ENCODE data around the gene DHRS3. TPM values are rescaled to one million over a fixed set of nuclear protein-coding genes. Genes with fewer than 3 reads are reported as not detected.
A peak's percentile ranks its signal among the peaks of the same experiment; 100 is the strongest.

DHRS3 gene
- total and polyA plus RNA-seq, 2 donors (not counting 1 experiment from before 2014, with no cell fraction given): 8.4 to 36.8 TPM

- Histone ChIP-seq H3K27me3 (ENCODE audit: control insufficient read depth, insufficient read depth, low read length) (no peaks in the 10 kb centered on the region), H3K36me3 (ENCODE audit: control insufficient read depth, insufficient read depth, low read length) (no peaks in the 10 kb centered on the region), H3K4me1 (ENCODE audit: control insufficient read depth, extremely low read depth, insufficient read depth, low read length) (peaks cover 17% of the 10 kb centered on the region), H3K27ac (ENCODE audit: insufficient read depth, low read length) (no peak overlapping the region), H3K79me2 (ENCODE audit: control insufficient read depth, insufficient read depth, low read length) (no peaks in the 10 kb centered on the region), H3K4me3 (replicated peaks in 1 of 4; ENCODE audit: control extremely low read depth in 1 of 4, insufficient read depth in 1 of 4, low read depth in 3 of 4, low read length in 4 of 4) (no peak overlapping the region), H3K9me3 (ENCODE audit: control insufficient read depth, insufficient read depth, low read depth, low read length) (no peaks in the 10 kb centered on the region), H2AFZ (ENCODE audit: low read length) (no peak overlapping the region), H4K20me1 (ENCODE audit: control insufficient read depth, extremely low read depth, insufficient read depth, low read length) (no peaks in the 10 kb centered on the region), H3K9ac (ENCODE audit: insufficient read depth, low read length) (no peak overlapping the region), H3K4me2 (ENCODE audit: extremely low read depth, insufficient read depth, low read length) (no peak overlapping the region)
- TF ChIP-seq EZH2 (IDR thresholded peaks at IDR 0.05; ENCODE audit: low read length, missing control alignments) (no peak), CTCF (conservative IDR thresholded peaks at IDR 0.05 in 1 of 2, IDR thresholded peaks at IDR 0.05 in 1 of 2; ENCODE audit: low read depth in 1 of 2, low read length in 2 of 2) (no peak)
- DNase-seq (ENCODE audit: low read depth in 2 of 2): peak in 1 of 2 donors; percentile 60
These were observed 26.6 kb downstream of the DHRS3 start for GRCh38 chr1:12591267-12591938.

- Histone ChIP-seq H3K27ac (ENCODE audit: insufficient read depth, low read length) (no peak overlapping the region), H3K4me2 (ENCODE audit: extremely low read depth, insufficient read depth, low read length) (no peak overlapping the region), H3K9ac (ENCODE audit: insufficient read depth, low read length) (no peak overlapping the region), H3K36me3 (ENCODE audit: control insufficient read depth, insufficient read depth, low read length) (no peaks in the 10 kb centered on the region), H3K9me3 (ENCODE audit: control insufficient read depth, insufficient read depth, low read depth, low read length) (no peaks in the 10 kb centered on the region), H2AFZ (ENCODE audit: low read length) (no peak overlapping the region), H3K27me3 (ENCODE audit: control insufficient read depth, insufficient read depth, low read length) (no peaks in the 10 kb centered on the region), H4K20me1 (ENCODE audit: control insufficient read depth, extremely low read depth, insufficient read depth, low read length) (no peaks in the 10 kb centered on the region), H3K4me3 (replicated peaks in 1 of 4; ENCODE audit: control extremely low read depth in 1 of 4, insufficient read depth in 1 of 4, low read depth in 3 of 4, low read length in 4 of 4) (no peak overlapping the region), H3K4me1 (ENCODE audit: control insufficient read depth, extremely low read depth, insufficient read depth, low read length) (peaks cover 3% of the 10 kb centered on the region), H3K79me2 (ENCODE audit: control insufficient read depth, insufficient read depth, low read length) (no peaks in the 10 kb centered on the region)
- TF ChIP-seq CTCF (conservative IDR thresholded peaks at IDR 0.05 in 1 of 2, IDR thresholded peaks at IDR 0.05 in 1 of 2; ENCODE audit: low read depth in 1 of 2, low read length in 2 of 2) (no peak), EZH2 (IDR thresholded peaks at IDR 0.05; ENCODE audit: low read length, missing control alignments) (no peak)
- DNase-seq (ENCODE audit: low read depth in 2 of 2): no peak
These were observed 29.3 kb downstream of the DHRS3 start for GRCh38 chr1:12588695-12589094.

GRCh38 chr1:12587981-12588640 is 29.9 kb downstream of the DHRS3 start:
- Histone ChIP-seq H3K4me2 (ENCODE audit: extremely low read depth, insufficient read depth, low read length) (no peak overlapping the region), H4K20me1 (ENCODE audit: control insufficient read depth, extremely low read depth, insufficient read depth, low read length) (no peaks in the 10 kb centered on the region), H3K36me3 (ENCODE audit: control insufficient read depth, insufficient read depth, low read length) (no peaks in the 10 kb centered on the region), H3K27me3 (ENCODE audit: control insufficient read depth, insufficient read depth, low read length) (no peaks in the 10 kb centered on the region), H2AFZ (ENCODE audit: low read length) (no peak overlapping the region), H3K79me2 (ENCODE audit: control insufficient read depth, insufficient read depth, low read length) (no peaks in the 10 kb centered on the region), H3K4me3 (replicated peaks in 1 of 4; ENCODE audit: control extremely low read depth in 1 of 4, insufficient read depth in 1 of 4, low read depth in 3 of 4, low read length in 4 of 4) (no peak overlapping the region), H3K9ac (ENCODE audit: insufficient read depth, low read length) (no peak overlapping the region), H3K4me1 (ENCODE audit: control insufficient read depth, extremely low read depth, insufficient read depth, low read length) (no peaks in the 10 kb centered on the region), H3K9me3 (ENCODE audit: control insufficient read depth, insufficient read depth, low read depth, low read length) (no peaks in the 10 kb centered on the region), H3K27ac (ENCODE audit: insufficient read depth, low read length) (no peak overlapping the region)
- TF ChIP-seq EZH2 (IDR thresholded peaks at IDR 0.05; ENCODE audit: low read length, missing control alignments) (no peak), CTCF (conservative IDR thresholded peaks at IDR 0.05 in 1 of 2, IDR thresholded peaks at IDR 0.05 in 1 of 2; ENCODE audit: low read depth in 1 of 2, low read length in 2 of 2) (no peak)
- DNase-seq (ENCODE audit: low read depth in 2 of 2): peak in 1 of 2 donors; percentile 89
